NCI-H1048 (cell line): Measurements from ENCODE around the gene QPRT.
"Not testable (repeated sequence)": the region's sequence is repeated elsewhere in the genome, so short reads cannot be mapped to it uniquely, and the experiment has no call there.

ENCODE experiments used
- DNase-seq: peaks from one replicate; lab custom pipeline; 2025; lab: John Stamatoyannopoulos, UW

Gene QPRT

DNA sequence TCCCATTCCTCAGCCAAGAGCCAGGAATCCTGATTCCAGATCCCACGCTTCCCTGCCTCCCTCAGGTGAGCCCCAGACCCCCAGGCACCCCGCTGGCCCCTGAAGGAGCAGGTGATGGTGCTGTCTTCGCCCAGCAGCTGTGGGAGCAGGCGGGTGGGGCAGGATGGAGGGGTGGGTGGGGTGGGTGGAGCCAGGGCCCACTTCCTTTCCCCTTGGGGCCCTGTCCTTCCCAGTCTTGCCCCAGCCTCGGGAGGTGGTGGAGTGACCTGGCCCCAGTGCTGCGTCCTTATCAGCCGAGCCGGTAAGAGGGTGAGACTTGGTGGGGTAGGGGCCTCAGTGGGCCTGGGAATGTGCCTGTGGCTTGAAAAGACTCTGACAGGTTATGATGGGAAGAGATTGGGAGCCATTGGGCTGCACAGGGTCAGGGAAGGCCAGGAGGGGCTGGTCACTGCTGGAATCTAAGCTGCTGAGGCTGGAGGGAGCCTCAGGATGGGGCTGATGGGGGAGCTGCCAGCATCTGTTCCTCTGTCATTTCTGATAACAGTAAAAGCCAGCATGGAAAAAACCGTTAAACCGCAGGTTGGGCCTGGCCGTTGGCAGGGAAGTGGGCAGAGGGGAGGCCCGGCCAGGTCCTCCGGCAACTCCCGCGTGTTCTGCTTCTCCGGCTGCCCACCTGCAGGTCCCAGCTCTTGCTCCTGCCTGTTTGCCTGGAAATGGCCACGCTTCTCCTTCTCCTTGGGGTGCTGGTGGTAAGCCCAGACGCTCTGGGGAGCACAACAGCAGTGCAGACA is 15.8 kb upstream of the QPRT start, which contains the start of gene SPN:
Gene SPN (plus strand): TSS at position 232 of the 791 bp plus-strand sequence. CDS start 482 bp downstream, at position 714.
- no peak for DNase-seq

GRCh38 chr16:29663807-29664090 is 15.2 kb upstream of the QPRT start:
- no peak for DNase-seq

GRCh38 chr16:29664091-29664921 is 14.7 kb upstream of the QPRT start:
- DNase-seq = no peak

DNA sequence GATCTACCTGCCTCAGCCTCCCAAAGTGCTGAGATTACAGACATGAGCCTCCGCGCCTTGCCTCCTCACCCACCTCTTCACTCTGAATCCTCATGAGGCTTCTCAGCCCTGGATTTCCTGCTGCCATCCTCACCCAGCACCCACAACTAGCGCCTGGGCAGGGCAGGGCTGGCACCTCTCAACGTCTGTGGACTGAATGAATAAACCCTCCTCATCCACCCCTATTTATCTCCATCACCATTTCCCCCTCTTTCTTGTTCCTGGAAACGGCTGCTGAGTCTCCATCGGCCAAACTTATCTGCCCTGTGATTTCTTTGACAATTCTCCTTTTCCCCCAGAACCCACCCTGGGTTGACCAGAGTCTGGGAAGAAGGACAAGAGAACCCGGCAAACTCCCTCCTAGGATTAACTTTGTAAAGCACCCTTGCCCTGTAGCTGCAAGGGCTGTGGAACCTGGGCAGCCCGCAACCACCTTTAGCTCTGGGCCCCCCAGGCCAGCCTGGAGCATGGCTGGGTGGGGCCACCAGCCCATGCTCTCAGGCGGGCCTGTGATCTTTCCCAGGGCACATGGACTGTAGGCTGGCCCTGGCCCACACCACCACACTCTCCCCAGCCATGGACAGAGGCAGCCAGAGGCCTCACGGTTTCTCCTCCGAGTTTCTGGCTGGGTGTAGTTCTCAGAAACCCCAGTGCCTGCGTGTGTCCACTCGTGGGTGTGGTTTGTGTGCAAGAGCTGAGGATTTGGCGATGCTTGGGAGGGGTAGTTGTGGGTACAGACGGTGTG is 13.5 kb upstream of the QPRT start:
- DNase-seq = no peak

DNA sequence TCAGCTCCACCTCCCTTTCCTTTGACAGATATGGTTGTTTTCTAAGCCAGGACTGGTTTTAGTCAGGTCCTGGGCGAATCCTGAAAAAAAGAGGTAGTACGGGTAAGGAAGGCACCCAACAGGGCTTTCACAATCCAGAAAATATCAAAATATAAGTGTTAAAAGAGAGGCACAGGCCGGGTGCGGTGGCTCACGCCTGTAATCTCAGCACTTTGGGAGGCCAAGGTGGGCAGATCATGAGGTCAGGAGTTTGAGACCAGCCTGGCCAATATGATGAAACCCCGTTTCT is 11.7 kb upstream of the QPRT start:
- DNase-seq = not testable (repeated sequence)

DNA sequence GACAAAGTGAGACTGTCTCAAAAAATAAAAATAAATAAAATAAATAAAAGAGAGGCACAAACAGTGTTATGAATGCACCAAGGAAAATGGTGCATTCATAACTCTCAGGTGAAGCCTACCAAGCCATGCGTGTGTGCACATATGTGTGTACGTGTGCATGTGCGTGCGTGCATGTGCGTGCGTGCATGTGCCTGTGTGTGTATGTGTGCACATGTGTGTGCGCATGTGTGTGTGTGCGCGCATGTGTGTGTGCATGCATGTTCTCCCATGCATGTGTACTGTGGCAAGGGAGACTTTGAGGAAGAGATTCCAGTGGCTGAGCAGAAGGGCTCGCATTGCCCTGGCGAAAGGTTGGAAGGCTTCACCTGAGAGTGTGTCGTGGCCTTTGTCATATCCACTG is 11.2 kb upstream of the QPRT start:
- DNase-seq = no peak

DNA sequence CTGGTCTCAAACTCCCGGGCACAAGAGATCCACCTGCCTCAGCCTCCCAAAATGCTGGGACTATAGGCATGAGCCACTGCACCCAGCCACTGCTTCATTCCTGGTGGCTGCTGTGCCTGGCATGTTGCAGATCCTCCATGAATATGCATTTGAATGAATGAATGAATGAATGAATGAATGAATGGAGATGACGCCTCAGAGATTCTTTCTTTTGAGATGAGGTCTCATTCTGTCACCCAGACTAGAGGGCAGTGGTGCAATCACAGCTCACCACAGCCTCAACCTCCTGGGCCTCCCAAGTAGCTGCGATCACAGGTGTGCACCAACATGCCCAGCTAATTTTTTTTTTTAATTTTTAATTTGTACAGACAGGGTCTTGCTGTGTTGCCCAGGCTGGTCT is 10.7 kb upstream of the QPRT start:
- no peak for DNase-seq

GRCh38 chr16:29673501-29673900 is 5.5 kb upstream of the QPRT start:
- no peak for DNase-seq

GRCh38 chr16:29674188-29674587 is 4.8 kb upstream of the QPRT start:
- no peak for DNase-seq

DNA sequence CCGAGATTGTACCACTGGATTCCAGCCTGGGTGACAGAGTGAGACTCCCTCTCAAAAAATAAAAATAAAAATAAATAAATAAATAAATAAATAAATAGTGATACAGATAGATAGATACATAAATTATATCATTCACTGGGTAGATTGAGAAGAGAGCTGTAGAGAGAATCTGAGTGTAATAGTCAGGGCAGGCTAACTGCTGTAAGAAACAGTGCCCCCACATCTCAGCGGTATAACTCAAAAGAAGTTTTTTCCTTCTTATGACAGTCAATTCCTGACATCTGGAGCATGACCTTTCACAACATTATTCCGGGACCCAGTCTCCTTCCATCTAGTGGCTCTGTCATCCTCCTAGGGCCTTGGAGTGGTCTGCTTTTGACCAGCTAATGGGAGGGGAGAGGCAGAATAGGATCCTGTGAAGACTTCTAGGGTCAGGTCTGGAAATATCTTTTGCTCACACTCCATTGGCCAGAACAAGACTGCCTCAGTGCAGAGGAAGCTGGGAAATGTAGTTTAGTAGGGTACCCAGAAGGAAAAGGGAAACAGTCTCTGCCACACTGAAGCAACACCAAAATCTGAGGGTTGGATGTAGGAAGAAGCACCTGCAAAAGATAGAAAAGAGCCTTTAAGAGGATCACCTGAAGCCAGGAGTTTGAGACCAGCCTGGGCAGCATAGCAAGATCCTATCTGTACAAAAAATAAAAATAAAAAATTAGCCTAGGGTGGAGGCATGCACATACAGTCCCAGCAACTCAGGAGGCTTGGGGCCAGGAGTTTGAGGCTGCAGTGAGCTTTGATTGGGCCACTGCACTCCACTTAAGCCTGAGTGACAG is 3.0 kb upstream of the QPRT start:
- DNase-seq = no peak

DNA sequence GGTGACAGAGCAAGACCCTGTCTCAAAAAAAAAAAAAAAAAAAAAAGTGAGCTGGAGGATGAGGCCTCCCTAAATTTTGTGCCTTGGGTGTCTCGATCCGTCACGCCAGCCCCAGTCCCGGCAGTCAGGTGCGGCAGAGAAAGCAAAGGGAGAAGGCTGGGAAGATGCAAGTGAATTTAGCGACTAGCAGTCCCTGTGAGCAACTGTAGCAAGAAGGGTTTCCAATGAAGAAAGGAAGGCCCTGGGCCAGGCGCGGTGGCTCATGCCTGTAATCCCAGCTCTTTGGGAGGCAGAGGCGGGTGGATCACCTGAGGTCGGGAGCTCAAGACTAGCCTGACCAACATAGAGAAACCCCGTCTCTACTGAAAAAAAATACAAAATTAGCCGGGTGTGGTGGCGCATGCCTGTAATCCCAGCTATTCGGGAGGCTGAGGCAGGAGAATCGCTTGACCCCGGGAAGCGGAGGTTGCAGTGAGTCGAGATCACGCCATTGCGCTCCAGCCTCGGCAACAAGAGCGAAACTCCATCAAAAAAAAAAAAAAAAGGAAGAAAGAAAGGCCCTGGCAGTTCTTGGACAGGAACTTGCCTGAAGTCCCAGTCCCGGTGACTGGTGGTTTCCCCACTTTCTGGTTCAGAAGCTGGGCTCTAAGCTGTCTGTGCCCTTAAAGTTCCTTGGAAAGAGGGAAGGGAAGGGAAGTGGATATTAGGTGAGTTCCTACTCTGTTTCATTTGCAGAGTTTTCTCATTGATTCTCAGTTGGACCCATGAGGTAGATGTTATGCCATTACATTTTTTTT is 1.8 kb upstream of the QPRT start:
- DNase-seq = no peak

- no peak for DNase-seq
These were observed 1.2 kb downstream of the QPRT start for GRCh38 chr16:29680180-29680598.

DNA sequence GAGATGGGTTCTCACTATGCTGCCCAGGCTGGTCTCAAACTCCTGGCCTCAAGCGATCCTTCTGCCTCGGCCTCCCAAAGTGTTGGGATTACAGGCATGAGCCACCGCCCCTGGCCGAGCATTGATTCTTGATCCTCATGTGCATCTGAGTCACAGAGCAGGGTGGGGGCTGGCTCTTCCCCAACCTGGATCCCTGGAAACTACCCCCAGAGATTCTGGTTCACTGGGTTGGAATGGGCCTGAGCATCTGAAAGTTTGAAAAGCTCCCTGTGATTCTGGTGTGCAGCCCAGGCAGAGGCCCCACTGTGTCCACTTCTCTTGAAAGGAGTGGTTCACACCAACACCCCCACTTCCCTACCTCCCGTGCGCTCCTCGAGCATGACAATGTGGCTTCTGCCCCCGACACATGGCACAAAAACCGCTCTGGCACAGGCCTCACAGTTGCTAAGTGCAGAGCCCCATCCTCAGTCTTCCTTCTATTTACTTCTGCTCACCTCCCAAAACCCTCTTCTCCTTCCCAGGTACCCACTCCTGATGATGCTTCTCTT is 4.6 kb downstream of the QPRT start:
- DNase-seq = no peak

GRCh38 chr16:29684679-29685078 is 5.7 kb downstream of the QPRT start:
- DNase-seq = no peak

DNA sequence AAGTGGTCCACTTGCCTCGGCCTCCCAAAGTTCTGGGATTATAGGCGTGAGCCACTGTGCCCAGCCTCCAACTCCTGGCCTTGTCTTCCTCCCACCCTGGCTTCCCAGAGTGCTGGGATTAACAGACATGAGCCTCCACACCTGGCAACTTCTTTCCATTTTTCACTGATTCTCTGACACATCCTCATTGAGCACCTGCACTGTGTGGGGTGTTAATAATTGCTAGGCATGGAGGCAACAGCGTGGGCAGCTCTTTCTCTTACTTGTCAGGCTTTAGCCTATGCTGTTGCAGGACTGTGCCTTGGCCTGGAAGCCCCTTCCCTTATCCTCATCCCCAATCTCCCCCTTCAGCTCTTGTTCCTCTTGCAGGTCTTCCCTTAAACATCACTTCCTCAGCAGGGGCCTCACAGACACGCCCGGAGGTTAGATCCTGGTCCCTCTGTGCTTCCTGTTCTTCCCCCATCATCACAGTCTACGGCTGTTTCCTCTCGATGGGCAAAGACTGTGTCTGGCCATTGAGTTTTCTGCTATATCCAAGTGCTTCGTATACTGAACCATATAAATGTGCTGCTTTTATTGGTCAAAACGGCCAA is 7.9 kb downstream of the QPRT start:
- no peak for DNase-seq

- DNase-seq = no peak
These were observed 8.8 kb downstream of the QPRT start for GRCh38 chr16:29687755-29688154.

DNA sequence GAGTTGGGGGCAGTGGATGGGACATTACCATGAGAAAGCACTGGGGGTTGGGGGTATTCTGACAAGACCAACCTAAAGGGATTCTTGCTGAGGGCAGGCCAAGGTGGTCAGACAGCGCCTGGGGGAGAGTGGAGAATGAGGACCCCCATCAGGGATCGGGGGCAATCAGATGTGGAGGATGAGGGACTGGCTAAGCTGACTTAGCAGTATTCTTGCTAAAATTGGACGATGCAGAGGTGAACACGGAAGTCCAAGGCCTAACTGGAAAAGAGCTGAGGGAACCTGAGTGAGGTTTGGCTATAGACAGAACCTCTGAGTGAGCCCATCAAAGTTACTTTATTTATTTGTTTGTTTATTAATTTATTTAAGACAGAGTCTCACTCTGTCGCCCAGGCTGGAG is 9.2 kb downstream of the QPRT start:
- DNase-seq = no peak

- not testable (repeated sequence) for DNase-seq
These were observed 10.7 kb downstream of the QPRT start for GRCh38 chr16:29689490-29690351.

- DNase-seq = not testable (repeated sequence)
These were observed 13.6 kb downstream of the QPRT start for GRCh38 chr16:29692606-29693005.
